Measurements from ENCODE around the gene SUPT4H1. TPM values are rescaled to one million over a fixed set of nuclear protein-coding genes. Genes with fewer than 3 reads are reported as not detected.

Gene SUPT4H1
- total and polyA plus RNA-seq, 9 of the 15 experiments (the other 6 are each of a cell fraction or from before 2014, with no cell fraction given) = 62.1 to 320 (median 117) TPM

- no peak for TF ChIP-seq U2AF2 (optimal IDR thresholded peaks at IDR 0.05; ENCODE audit: low read depth, low read length)
- peak; percentile 84 for TF ChIP-seq TAF1 (IDR thresholded peaks at IDR 0.05; ENCODE audit: control insufficient read depth, extremely low read depth, insufficient read depth, low read length, severe bottlenecking)
- TF ChIP-seq NR2F6 (CRISPR knock-in tag; IDR thresholded peaks at IDR 0.05) = no peak
- TF ChIP-seq, protein P1, sequence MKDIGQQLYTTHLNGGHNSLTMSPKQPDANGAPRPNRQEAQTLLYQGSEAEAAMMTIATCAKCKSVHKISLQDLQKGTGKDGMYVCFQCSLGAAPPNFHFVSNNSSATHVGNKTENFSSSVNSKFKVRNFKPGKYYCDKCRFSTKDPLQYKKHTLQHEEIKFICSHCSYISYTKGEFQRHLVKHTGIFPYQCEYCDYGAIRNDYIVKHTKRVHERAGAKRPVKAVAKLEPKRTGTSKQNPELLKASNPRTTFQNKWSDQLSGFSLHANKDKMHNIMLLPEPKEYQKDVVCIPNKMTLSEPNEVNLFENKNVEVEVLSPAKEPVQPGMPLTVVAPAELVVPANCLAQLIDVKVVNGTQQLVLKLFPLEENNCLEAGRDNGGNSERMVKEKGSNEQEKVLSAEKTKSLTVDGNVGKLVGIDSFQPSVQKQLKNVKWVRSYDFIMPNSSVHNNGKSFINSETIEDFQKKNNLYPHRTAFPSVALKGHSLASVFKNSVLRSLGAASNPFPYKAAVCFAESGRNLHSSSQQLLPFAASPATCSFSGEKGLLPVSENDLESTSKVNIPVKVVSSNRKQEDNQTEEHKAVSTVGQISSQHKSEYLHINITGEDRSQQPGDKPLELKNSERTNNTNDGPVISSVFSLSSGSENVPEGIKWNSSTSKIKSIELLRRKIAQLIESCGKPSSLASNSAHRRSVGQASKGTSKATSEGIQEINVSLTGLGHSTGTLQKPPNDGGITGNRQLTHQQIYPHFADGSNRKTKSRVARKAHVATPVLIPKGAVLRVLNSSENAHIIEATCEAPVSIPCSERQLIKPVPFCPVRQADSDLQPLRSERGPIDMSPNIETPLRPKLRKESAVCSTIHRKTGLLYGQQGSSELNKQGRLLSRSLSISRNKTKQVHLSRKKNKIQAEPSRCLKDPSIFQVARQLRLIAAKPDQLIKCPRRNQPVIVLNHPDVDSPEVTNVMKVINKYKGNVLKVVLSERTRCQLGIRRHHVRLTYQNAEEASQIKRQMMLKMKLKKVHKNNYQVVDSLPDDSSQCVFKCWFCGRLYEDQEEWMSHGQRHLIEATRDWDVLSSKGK (CRISPR knock-in tag; IDR thresholded peaks at IDR 0.05) = no peak
- TF ChIP-seq, protein P2, sequence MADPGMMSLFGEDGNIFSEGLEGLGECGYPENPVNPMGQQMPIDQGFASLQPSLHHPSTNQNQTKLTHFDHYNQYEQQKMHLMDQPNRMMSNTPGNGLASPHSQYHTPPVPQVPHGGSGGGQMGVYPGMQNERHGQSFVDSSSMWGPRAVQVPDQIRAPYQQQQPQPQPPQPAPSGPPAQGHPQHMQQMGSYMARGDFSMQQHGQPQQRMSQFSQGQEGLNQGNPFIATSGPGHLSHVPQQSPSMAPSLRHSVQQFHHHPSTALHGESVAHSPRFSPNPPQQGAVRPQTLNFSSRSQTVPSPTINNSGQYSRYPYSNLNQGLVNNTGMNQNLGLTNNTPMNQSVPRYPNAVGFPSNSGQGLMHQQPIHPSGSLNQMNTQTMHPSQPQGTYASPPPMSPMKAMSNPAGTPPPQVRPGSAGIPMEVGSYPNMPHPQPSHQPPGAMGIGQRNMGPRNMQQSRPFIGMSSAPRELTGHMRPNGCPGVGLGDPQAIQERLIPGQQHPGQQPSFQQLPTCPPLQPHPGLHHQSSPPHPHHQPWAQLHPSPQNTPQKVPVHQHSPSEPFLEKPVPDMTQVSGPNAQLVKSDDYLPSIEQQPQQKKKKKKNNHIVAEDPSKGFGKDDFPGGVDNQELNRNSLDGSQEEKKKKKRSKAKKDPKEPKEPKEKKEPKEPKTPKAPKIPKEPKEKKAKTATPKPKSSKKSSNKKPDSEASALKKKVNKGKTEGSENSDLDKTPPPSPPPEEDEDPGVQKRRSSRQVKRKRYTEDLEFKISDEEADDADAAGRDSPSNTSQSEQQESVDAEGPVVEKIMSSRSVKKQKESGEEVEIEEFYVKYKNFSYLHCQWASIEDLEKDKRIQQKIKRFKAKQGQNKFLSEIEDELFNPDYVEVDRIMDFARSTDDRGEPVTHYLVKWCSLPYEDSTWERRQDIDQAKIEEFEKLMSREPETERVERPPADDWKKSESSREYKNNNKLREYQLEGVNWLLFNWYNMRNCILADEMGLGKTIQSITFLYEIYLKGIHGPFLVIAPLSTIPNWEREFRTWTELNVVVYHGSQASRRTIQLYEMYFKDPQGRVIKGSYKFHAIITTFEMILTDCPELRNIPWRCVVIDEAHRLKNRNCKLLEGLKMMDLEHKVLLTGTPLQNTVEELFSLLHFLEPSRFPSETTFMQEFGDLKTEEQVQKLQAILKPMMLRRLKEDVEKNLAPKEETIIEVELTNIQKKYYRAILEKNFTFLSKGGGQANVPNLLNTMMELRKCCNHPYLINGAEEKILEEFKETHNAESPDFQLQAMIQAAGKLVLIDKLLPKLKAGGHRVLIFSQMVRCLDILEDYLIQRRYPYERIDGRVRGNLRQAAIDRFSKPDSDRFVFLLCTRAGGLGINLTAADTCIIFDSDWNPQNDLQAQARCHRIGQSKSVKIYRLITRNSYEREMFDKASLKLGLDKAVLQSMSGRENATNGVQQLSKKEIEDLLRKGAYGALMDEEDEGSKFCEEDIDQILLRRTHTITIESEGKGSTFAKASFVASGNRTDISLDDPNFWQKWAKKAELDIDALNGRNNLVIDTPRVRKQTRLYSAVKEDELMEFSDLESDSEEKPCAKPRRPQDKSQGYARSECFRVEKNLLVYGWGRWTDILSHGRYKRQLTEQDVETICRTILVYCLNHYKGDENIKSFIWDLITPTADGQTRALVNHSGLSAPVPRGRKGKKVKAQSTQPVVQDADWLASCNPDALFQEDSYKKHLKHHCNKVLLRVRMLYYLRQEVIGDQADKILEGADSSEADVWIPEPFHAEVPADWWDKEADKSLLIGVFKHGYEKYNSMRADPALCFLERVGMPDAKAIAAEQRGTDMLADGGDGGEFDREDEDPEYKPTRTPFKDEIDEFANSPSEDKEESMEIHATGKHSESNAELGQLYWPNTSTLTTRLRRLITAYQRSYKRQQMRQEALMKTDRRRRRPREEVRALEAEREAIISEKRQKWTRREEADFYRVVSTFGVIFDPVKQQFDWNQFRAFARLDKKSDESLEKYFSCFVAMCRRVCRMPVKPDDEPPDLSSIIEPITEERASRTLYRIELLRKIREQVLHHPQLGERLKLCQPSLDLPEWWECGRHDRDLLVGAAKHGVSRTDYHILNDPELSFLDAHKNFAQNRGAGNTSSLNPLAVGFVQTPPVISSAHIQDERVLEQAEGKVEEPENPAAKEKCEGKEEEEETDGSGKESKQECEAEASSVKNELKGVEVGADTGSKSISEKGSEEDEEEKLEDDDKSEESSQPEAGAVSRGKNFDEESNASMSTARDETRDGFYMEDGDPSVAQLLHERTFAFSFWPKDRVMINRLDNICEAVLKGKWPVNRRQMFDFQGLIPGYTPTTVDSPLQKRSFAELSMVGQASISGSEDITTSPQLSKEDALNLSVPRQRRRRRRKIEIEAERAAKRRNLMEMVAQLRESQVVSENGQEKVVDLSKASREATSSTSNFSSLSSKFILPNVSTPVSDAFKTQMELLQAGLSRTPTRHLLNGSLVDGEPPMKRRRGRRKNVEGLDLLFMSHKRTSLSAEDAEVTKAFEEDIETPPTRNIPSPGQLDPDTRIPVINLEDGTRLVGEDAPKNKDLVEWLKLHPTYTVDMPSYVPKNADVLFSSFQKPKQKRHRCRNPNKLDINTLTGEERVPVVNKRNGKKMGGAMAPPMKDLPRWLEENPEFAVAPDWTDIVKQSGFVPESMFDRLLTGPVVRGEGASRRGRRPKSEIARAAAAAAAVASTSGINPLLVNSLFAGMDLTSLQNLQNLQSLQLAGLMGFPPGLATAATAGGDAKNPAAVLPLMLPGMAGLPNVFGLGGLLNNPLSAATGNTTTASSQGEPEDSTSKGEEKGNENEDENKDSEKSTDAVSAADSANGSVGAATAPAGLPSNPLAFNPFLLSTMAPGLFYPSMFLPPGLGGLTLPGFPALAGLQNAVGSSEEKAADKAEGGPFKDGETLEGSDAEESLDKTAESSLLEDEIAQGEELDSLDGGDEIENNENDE (IDR thresholded peaks at IDR 0.05; ENCODE audit: low read depth, low read length) = peak; percentile 59
- TF ChIP-seq FIP1L1 (IDR thresholded peaks at IDR 0.05; ENCODE audit: low read depth, low read length, poor library complexity, severe bottlenecking) = peak; percentile 96
- no peak; the same call in none of the 2 replicates for TF ChIP-seq PHF8 (IDR thresholded peaks at IDR 0.05; ENCODE audit: borderline replicate concordance, low read length)
- TF ChIP-seq SREBF1 (IDR thresholded peaks at IDR 0.05; ENCODE audit: borderline replicate concordance, low read depth, low read length) = no peak
- no peak for TF ChIP-seq BCL6 (CRISPR knock-in tag; IDR thresholded peaks at IDR 0.05)
- TF ChIP-seq, protein P3, sequence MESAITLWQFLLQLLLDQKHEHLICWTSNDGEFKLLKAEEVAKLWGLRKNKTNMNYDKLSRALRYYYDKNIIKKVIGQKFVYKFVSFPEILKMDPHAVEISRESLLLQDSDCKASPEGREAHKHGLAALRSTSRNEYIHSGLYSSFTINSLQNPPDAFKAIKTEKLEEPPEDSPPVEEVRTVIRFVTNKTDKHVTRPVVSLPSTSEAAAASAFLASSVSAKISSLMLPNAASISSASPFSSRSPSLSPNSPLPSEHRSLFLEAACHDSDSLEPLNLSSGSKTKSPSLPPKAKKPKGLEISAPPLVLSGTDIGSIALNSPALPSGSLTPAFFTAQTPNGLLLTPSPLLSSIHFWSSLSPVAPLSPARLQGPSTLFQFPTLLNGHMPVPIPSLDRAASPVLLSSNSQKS (CRISPR knock-in tag; IDR thresholded peaks at IDR 0.05) = 0 out of 2 replicates have a peak, but pooled peaks have one; percentile 42
These were observed 20.8 kb downstream of the SUPT4H1 start (continued) for GRCh38 chr17:58330997-58331814.
